WTC11 (cell line): ENCODE data around the gene CDX1. TPM values are rescaled to one million over a fixed set of nuclear protein-coding genes. Genes with fewer than 3 reads are reported as not detected.

ENCODE experiments used
- ATAC-seq: fragments of 200-7000 bp; cut with Tn5 transposase; 2 replicates; pipeline ENCODE4 v1.10.0; 2021; ENCODE audit warnings: mild to moderate bottlenecking, moderate library complexity
- CTCF ChIA-PET: fragments of 300-600 bp; sonication (Branson Sonifier 250); formaldehyde crosslinking; loops from one replicate; lab custom pipeline; 2021; ENCODE audit warnings: antibody characterized with exemption; lab: Charles Lee
- POLR2A ChIA-PET: fragments of 350-600 bp; sonication (Branson Sonifier 250); formaldehyde crosslinking; loops from one replicate; lab custom pipeline; 2021; ENCODE audit warnings: antibody characterized with exemption; lab: Charles Lee
- DNase-seq: peaks from one replicate; pipeline ENCODE4 v3.0.0; 2021; ENCODE audit warnings: low spot score
- H3K27ac Mint-ChIP-seq: 2 replicates; pipeline ENCODE4 v1.8.0; 2021; ENCODE audit warnings: mixed read lengths
- H3K27me3 Mint-ChIP-seq: 2 replicates; pipeline ENCODE4 v1.8.0; 2021; ENCODE audit warnings: low read depth, mild to moderate bottlenecking, moderate library complexity, mixed read lengths
- H3K36me3 Mint-ChIP-seq: 2 replicates; pipeline ENCODE4 v1.8.0; 2021; ENCODE audit warnings: mixed read lengths
- H3K4me1 Mint-ChIP-seq: 2 replicates; pipeline ENCODE4 v1.8.0; 2022; ENCODE audit warnings: mixed read lengths
- H3K4me3 Mint-ChIP-seq: 2 replicates; pipeline ENCODE4 v1.8.0; 2021; ENCODE audit warnings: mild to moderate bottlenecking, moderate library complexity, mixed read lengths
- H3K9me3 Mint-ChIP-seq: 2 replicates; pipeline ENCODE4 v1.8.0; 2021; ENCODE audit warnings: mixed read lengths
- EMX1 ChIP-seq: fragments of 250-450 bp; sonication (Bioruptor Pico); IDR thresholded peaks from 2 replicates; pipeline ENCODE4 v1.8.0; 2021; ENCODE audit warnings: mild to moderate bottlenecking
- FOXJ3 ChIP-seq: sonication (generic); formaldehyde crosslinking; IDR thresholded peaks from 2 replicates; pipeline ENCODE4 v1.9.0; 2021; ENCODE audit warnings: missing genetic modification reagents, mild to moderate bottlenecking, borderline replicate concordance
- FOXP1 ChIP-seq: sonication (generic); formaldehyde crosslinking; IDR thresholded peaks from 2 replicates; pipeline ENCODE4 v1.8.0; 2022; ENCODE audit warnings: missing genetic modification reagents, mild to moderate bottlenecking, moderate library complexity, borderline replicate concordance
- GABPB1 ChIP-seq: sonication (generic); formaldehyde crosslinking; IDR thresholded peaks from 2 replicates; pipeline ENCODE4 v1.8.1; 2023; ENCODE audit warnings: mild to moderate bottlenecking, missing genetic modification reagents
- KAT7 ChIP-seq: sonication (generic); formaldehyde crosslinking; IDR thresholded peaks from 2 replicates; pipeline ENCODE4 v1.8.1; 2023; ENCODE audit warnings: missing genetic modification reagents, mild to moderate bottlenecking, borderline replicate concordance
- NR2C2 ChIP-seq: sonication (generic); formaldehyde crosslinking; IDR thresholded peaks from 2 replicates; pipeline ENCODE4 v1.8.0; 2022; ENCODE audit warnings: mild to moderate bottlenecking, missing genetic modification reagents
- PRRX2 ChIP-seq: fragments of 250-450 bp; sonication (Bioruptor Pico); IDR thresholded peaks from 2 replicates; pipeline ENCODE4 v1.8.0; 2021; ENCODE audit warnings: mild to moderate bottlenecking
- TEAD1 ChIP-seq: sonication (generic); formaldehyde crosslinking; IDR thresholded peaks from 2 replicates; pipeline ENCODE4 v1.8.0; 2022; ENCODE audit warnings: mild to moderate bottlenecking, missing genetic modification reagents
- ZNF263 ChIP-seq: sonication (generic); formaldehyde crosslinking; IDR thresholded peaks from 2 replicates; pipeline ENCODE4 v1.8.1; 2022; ENCODE audit warnings: low read depth, mild to moderate bottlenecking, moderate library complexity, missing genetic modification reagents
- ZNF423 ChIP-seq: fragments of 250-450 bp; sonication (Bioruptor Pico); IDR thresholded peaks from 2 replicates; pipeline ENCODE4 v2.1.2; 2022; ENCODE audit warnings: mild to moderate bottlenecking, moderate library complexity
- ZNF671 ChIP-seq: fragments of 250-450 bp; sonication (Bioruptor Pico); IDR thresholded peaks from 2 replicates; pipeline ENCODE4 v1.8.0; 2021; ENCODE audit warnings: mild to moderate bottlenecking
- total RNA-seq: library from RNA; stranded (reverse); gene quantifications from 3 replicates; pipeline ENCODE4 v1.2.3, GENCODE V29; 2021
- TF ChIP-seq, protein P1 (sequence below): fragments of 250-450 bp; sonication (Bioruptor Pico); IDR thresholded peaks from 2 replicates; pipeline ENCODE4 v1.9.0; 2021; ENCODE audit warnings: mild to moderate bottlenecking, borderline replicate concordance
- TF ChIP-seq, protein P2 (sequence below): fragments of 250-450 bp; sonication (Bioruptor Pico); conservative IDR thresholded peaks from 2 replicates; pipeline ENCODE4 v1.9.0; 2021; ENCODE audit warnings: mild to moderate bottlenecking
- TF ChIP-seq, protein P3 (sequence below): sonication (generic); formaldehyde crosslinking; IDR thresholded peaks from 2 replicates; pipeline ENCODE4 v1.8.1; 2023; ENCODE audit warnings: mild to moderate bottlenecking, missing genetic modification reagents, moderate library complexity
- TF ChIP-seq, protein P4 (sequence below): sonication (generic); formaldehyde crosslinking; IDR thresholded peaks from 2 replicates; pipeline ENCODE4 v1.8.0; 2022; ENCODE audit warnings: mild to moderate bottlenecking, missing genetic modification reagents
- TF ChIP-seq, protein P5 (sequence below): fragments of 200-600 bp; IDR thresholded peaks from 2 replicates; pipeline ENCODE4 v1.8.0; 2022; ENCODE audit warnings: antibody characterized with exemption

Gene CDX1
- total RNA-seq, 1 experiment from 2014 or later, result 0.13 TPM

DNA sequence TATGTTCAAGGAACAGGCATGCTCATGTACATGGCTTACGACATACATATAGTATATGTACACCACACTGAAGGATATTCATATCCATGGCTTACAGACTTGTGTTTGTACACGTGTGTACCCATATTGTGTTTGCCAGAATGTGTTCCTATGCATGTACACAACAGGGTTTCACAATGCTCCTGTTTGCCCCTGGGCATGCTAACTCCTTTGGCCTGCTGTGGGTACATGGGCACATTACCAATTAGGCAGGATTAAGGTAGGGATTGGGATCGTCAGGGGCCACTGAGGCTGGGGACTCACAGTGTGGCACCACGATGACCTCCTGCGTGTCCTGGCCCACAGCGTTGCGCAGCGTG, 37.1 kb upstream of the CDX1 start (continued):
- TF ChIP-seq ZNF671 (no peak), FOXP1 (no peak), EMX1 (CRISPR knock-in tag) (no peak), PRRX2 (CRISPR knock-in tag) (no peak), FOXJ3 (CRISPR knock-in tag) (no peak)
- TF ChIP-seq, protein P1, sequence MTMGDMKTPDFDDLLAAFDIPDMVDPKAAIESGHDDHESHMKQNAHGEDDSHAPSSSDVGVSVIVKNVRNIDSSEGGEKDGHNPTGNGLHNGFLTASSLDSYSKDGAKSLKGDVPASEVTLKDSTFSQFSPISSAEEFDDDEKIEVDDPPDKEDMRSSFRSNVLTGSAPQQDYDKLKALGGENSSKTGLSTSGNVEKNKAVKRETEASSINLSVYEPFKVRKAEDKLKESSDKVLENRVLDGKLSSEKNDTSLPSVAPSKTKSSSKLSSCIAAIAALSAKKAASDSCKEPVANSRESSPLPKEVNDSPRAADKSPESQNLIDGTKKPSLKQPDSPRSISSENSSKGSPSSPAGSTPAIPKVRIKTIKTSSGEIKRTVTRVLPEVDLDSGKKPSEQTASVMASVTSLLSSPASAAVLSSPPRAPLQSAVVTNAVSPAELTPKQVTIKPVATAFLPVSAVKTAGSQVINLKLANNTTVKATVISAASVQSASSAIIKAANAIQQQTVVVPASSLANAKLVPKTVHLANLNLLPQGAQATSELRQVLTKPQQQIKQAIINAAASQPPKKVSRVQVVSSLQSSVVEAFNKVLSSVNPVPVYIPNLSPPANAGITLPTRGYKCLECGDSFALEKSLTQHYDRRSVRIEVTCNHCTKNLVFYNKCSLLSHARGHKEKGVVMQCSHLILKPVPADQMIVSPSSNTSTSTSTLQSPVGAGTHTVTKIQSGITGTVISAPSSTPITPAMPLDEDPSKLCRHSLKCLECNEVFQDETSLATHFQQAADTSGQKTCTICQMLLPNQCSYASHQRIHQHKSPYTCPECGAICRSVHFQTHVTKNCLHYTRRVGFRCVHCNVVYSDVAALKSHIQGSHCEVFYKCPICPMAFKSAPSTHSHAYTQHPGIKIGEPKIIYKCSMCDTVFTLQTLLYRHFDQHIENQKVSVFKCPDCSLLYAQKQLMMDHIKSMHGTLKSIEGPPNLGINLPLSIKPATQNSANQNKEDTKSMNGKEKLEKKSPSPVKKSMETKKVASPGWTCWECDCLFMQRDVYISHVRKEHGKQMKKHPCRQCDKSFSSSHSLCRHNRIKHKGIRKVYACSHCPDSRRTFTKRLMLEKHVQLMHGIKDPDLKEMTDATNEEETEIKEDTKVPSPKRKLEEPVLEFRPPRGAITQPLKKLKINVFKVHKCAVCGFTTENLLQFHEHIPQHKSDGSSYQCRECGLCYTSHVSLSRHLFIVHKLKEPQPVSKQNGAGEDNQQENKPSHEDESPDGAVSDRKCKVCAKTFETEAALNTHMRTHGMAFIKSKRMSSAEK (CRISPR knock-in tag), result no peak
- TF ChIP-seq, all 79 proteins: peak for 0

DNA sequence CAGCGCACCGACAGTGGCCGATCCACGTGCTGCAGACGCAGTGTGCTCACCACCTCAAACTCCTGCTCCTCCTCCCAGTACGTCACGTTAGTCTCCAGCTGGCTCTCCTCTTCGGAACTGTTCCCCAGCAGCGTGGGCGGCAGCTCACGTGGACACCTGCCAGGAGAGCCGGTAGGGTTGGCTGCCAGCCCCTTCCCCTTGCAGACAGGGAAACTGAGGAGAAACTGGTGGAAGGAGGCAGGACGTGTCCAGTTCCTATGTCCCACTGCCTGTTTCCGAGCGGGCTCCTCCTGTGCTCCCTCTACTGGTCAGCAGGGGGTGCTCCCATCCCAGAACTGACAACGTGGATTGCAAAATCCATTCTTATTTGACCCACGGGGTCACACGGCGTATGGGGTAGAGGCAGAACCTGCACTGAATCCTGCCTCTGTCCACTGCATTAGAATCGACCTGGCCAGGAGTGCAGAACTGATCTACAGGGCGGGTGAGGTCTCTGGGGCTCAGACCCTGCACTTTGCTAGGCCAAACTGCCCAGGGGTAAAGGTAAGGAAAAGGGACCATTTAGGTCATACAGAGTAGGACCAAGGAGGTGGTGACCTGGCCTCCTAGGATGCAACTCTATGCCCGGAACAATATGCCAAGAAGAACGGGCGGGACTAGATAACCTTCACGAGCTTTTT, 36.6 kb upstream of the CDX1 start:
- H3K4me3 Mint-ChIP-seq, result no peak overlapping the region
- peaks cover 24% of the 10 kb centered on the region for H3K4me1 Mint-ChIP-seq
- CTCF ChIA-PET, result interaction anchor here (0.7 to 1.8 kb wide), 14 partner anchors 8 to 306 kb away, joined by 3 to 8 read pairs (median 3); no protein-coding TSS in a partner anchor
- H3K27ac Mint-ChIP-seq, result no peak overlapping the region
- POLR2A ChIA-PET, result no interaction called here
- TF ChIP-seq, protein P2, sequence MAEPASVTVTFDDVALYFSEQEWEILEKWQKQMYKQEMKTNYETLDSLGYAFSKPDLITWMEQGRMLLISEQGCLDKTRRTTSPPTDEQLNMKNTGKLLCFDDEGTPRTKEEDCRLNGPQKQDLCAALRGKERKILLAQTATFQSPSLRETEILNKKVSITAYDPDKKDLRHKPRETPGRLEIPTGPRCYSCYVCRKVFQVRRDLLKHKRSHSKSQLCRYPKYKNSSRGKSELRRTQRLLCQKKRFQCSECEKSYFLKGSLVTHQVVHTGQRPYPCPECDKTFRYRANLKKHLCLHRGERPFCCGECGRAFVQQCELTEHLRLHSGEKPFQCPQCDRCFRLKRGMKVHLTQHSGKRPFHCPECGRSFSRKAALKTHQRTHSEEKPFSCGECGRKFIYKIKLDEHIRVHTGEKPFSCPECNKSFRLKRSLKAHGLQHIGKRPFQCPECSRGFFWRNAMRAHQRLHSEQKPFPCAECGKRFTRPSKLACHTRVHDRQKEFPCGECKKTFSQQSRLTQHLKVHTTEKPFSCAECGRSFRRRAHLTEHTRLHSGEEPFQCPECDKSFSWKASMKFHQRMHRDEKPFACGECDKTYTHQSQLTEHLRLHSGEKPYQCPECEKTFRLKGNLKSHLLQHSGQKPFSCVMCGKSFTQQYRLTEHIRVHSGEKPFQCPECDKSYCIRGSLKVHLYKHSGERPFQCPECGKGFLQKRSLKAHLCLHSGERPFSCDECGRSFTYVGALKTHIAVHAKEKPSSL (CRISPR knock-in tag), result no peak
- TF ChIP-seq, protein P3, sequence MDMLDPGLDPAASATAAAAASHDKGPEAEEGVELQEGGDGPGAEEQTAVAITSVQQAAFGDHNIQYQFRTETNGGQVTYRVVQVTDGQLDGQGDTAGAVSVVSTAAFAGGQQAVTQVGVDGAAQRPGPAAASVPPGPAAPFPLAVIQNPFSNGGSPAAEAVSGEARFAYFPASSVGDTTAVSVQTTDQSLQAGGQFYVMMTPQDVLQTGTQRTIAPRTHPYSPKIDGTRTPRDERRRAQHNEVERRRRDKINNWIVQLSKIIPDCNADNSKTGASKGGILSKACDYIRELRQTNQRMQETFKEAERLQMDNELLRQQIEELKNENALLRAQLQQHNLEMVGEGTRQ (CRISPR knock-in tag), result peak; percentile 45; the same call in 1 of the 2 replicates
- TF ChIP-seq, protein P4, sequence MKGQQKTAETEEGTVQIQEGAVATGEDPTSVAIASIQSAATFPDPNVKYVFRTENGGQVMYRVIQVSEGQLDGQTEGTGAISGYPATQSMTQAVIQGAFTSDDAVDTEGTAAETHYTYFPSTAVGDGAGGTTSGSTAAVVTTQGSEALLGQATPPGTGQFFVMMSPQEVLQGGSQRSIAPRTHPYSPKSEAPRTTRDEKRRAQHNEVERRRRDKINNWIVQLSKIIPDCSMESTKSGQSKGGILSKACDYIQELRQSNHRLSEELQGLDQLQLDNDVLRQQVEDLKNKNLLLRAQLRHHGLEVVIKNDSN (CRISPR knock-in tag), result no peak
- TF ChIP-seq KAT7 (no peak), GABPB1 (CRISPR knock-in tag) (peak; percentile 28; the same call in 1 of the 2 replicates)
- TF ChIP-seq, protein P5, sequence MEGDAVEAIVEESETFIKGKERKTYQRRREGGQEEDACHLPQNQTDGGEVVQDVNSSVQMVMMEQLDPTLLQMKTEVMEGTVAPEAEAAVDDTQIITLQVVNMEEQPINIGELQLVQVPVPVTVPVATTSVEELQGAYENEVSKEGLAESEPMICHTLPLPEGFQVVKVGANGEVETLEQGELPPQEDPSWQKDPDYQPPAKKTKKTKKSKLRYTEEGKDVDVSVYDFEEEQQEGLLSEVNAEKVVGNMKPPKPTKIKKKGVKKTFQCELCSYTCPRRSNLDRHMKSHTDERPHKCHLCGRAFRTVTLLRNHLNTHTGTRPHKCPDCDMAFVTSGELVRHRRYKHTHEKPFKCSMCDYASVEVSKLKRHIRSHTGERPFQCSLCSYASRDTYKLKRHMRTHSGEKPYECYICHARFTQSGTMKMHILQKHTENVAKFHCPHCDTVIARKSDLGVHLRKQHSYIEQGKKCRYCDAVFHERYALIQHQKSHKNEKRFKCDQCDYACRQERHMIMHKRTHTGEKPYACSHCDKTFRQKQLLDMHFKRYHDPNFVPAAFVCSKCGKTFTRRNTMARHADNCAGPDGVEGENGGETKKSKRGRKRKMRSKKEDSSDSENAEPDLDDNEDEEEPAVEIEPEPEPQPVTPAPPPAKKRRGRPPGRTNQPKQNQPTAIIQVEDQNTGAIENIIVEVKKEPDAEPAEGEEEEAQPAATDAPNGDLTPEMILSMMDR, result peak; percentile 85
- ATAC-seq, result peak; percentile 81
- peak; percentile 78 for DNase-seq
- no peaks in the 10 kb centered on the region for H3K36me3 Mint-ChIP-seq
- H3K9me3 Mint-ChIP-seq, result no peaks in the 10 kb centered on the region
- peaks cover 33% of the 10 kb centered on the region for H3K27me3 Mint-ChIP-seq

DNA sequence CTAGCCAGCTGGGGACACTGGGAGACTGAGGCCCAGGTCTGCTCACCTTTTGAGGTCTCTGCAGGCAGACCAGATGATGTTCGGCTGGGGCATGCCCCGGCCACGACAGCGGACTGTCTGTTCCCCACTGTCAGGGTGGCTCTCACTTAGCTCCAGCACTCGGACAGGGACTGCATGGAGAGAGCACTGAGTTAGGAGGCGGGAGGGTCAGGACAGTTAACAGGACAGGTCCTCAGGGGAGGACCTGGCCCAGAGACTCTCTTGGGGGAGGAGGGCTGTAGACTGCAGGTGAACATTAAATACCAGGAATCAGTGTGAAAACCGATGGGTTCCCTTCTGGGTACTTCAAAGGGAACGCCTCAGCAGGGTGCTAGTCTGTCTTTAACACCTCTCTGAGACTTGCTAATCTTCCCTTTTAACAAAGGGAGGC, 36.1 kb upstream of the CDX1 start:
- Mint-ChIP-seq H3K4me3 (no peak overlapping the region), H3K36me3 (no peaks in the 10 kb centered on the region), H3K27ac (no peak overlapping the region), H3K27me3 (peaks cover 34% of the 10 kb centered on the region), H3K9me3 (no peaks in the 10 kb centered on the region), H3K4me1 (peaks cover 24% of the 10 kb centered on the region)
- ATAC-seq, result peak; percentile 49
- ChIA-PET CTCF (interaction anchor here (0.7 to 1.8 kb wide), 20 partner anchors 8 to 306 kb away, joined by 3 to 8 read pairs (median 3); partner anchors contain the start of gene ARSI), POLR2A (no interaction called here)
- TF ChIP-seq TEAD1 (CRISPR knock-in tag), result peak; percentile 45; the same call in 1 of the 2 replicates
- no peak for TF ChIP-seq NR2C2
- peak; percentile 44; the same call in 1 of the 2 replicates for TF ChIP-seq ZNF423
- TF ChIP-seq ZNF263 (CRISPR knock-in tag), result peak; percentile 79
- DNase-seq, result peak; percentile 63
